K562 (cell line): ENCODE measurements around the gene NENF. TPM values are rescaled to one million over a fixed set of nuclear protein-coding genes. Genes with fewer than 3 reads are reported as not detected.

Experiments
- ARID2 ChIP-seq: fragments of 450-650 bp; IDR thresholded peaks from 2 replicates; pipeline ENCODE4 v1.6.1; 2017; ENCODE audit warnings: antibody characterized with exemption, mild to moderate bottlenecking
- BRF1 ChIP-seq: IDR thresholded peaks from 3 replicates; pipeline ENCODE4 v1.6.1; 2011; ENCODE audit warnings: borderline replicate concordance, mild to moderate bottlenecking; ENCODE audit not compliant: insufficient read length; ENCODE audit errors: extremely low read depth
- ERF ChIP-seq: fragments of 450-650 bp; formaldehyde crosslinking; IDR thresholded peaks from 2 replicates; pipeline ENCODE4 v1.4.0; 2020; ENCODE audit warnings: mild to moderate bottlenecking, mixed read lengths
- ESRRB ChIP-seq: fragments of 250-450 bp; sonication (Bioruptor Pico); IDR thresholded peaks from 2 replicates; pipeline ENCODE4 v1.5.0; 2020; ENCODE audit warnings: mild to moderate bottlenecking, moderate library complexity, borderline replicate concordance
- ETV5 ChIP-seq: sonication (generic); formaldehyde crosslinking; IDR thresholded peaks from 2 replicates; pipeline ENCODE4 v1.4.0; 2020; ENCODE audit warnings: low read depth, mild to moderate bottlenecking, missing genetic modification reagents
- EWSR1 ChIP-seq: fragments of 450-650 bp; IDR thresholded peaks from 2 replicates; pipeline ENCODE4 v1.6.1; 2018; ENCODE audit warnings: borderline replicate concordance, mild to moderate bottlenecking, low read depth, moderate library complexity; ENCODE audit not compliant: partially characterized antibody
- FOXA3 ChIP-seq, 2 experiments: fragments of 450-650 bp in 1 of 2; sonication (generic) in 1 of 2; formaldehyde crosslinking; IDR thresholded peaks in 1 of 2; conservative IDR thresholded peaks in 1 of 2; 2 replicates each; pipeline versions ENCODE4 v1.4.0 to v1.8.0; 2020 to 2022; ENCODE audit warnings: mild to moderate bottlenecking in 2 of 2, missing genetic modification reagents in 1 of 2
- HNRNPL ChIP-seq: fragments of 200-400 bp; formaldehyde crosslinking; IDR thresholded peaks from 2 replicates; pipeline ENCODE4 v1.6.1; 2017; ENCODE audit warnings: low read depth, mild to moderate bottlenecking, low read length
- KLF10 ChIP-seq: fragments of 250-450 bp; sonication (Bioruptor Pico); IDR thresholded peaks from 2 replicates; pipeline ENCODE4 v1.6.1; 2021; ENCODE audit warnings: matching md5 sums
- KLF16 ChIP-seq: IDR thresholded peaks from 2 replicates; pipeline ENCODE4 v1.6.1; 2016; ENCODE audit warnings: antibody characterized with exemption
- MIER1 ChIP-seq: fragments of 450-650 bp; IDR thresholded peaks from 2 replicates; pipeline ENCODE4 v1.6.1; 2016; ENCODE audit warnings: antibody characterized with exemption, mild to moderate bottlenecking, low read depth
- NFYB ChIP-seq: IDR thresholded peaks from 2 replicates; pipeline ENCODE4 v1.6.1; 2011; ENCODE audit warnings: mild to moderate bottlenecking, moderate library complexity; ENCODE audit not compliant: insufficient read length; ENCODE audit errors: extremely low read depth
- PBX2 ChIP-seq, 2 experiments: IDR thresholded peaks in 1 of 2; conservative IDR thresholded peaks in 1 of 2; 2 replicates each; pipeline ENCODE4 v1.6.1; 2016; ENCODE audit warnings: low read depth in 2 of 2, mild to moderate bottlenecking in 1 of 2, missing compliant biosample characterization in 1 of 2, missing genetic modification characterization in 1 of 2, moderate library complexity in 1 of 2
- RBM15 ChIP-seq: fragments of 200-400 bp; formaldehyde crosslinking; IDR thresholded peaks from 2 replicates; pipeline ENCODE4 v1.6.1; 2018; ENCODE audit warnings: mild to moderate bottlenecking, low read length, moderate library complexity; ENCODE audit not compliant: insufficient read depth
- RCOR1 ChIP-seq, 2 experiments: IDR thresholded peaks; 2 replicates each; pipeline ENCODE4 v1.6.1; 2012; ENCODE audit warnings: low read depth in 2 of 2, low read length in 2 of 2, borderline replicate concordance in 1 of 2, improper control_type of control experiment in 1 of 2
- TAL1 ChIP-seq: fragments of 450-650 bp; IDR thresholded peaks from 2 replicates; pipeline ENCODE4 v1.6.1; 2016; ENCODE audit warnings: mild to moderate bottlenecking
- XRCC5 ChIP-seq: fragments of 200-400 bp; formaldehyde crosslinking; IDR thresholded peaks from 2 replicates; pipeline ENCODE4 v1.6.1; 2017; ENCODE audit warnings: low read depth, mild to moderate bottlenecking, low read length
- ZBTB9 ChIP-seq: fragments of 450-650 bp; formaldehyde crosslinking; IDR thresholded peaks from 2 replicates; pipeline ENCODE4 v1.4.0; 2020; ENCODE audit warnings: mild to moderate bottlenecking, moderate library complexity
- ZC3H11A ChIP-seq: IDR thresholded peaks from 2 replicates; pipeline ENCODE4 v1.6.1; 2012; ENCODE audit warnings: low read depth, low read length, improper control_type of control experiment
- ZSCAN29 ChIP-seq: fragments of 450-650 bp; IDR thresholded peaks from 2 replicates; pipeline ENCODE4 v1.6.1; 2017
- ZZZ3 ChIP-seq: fragments of 450-650 bp; IDR thresholded peaks from 2 replicates; pipeline ENCODE4 v1.6.1; 2016; ENCODE audit warnings: antibody characterized with exemption, mild to moderate bottlenecking, moderate library complexity
- polyA plus RNA-seq, 8 experiments: library from polyadenylated mRNA; depleted of rRNA in 4 of 8; stranded (reverse) in 5 of 8; unstranded in 3 of 8; fragments of >200 nt; fragmentation: Nextera tagmentation in 2 of 8; fragmentation: Illumina TruSeq in 1 of 8; extraction: Ambion mirVana in 2 of 8; extraction: Trizol in 1 of 8; gene quantifications; 2 replicates each; pipeline versions ENCODE4 v1.2.1 to v1.2.3, GENCODE V29; 2011 to 2014; ENCODE audit warnings: inconsistent platforms in 1 of 8, missing spikeins in 1 of 8
- total RNA-seq, 7 experiments: library from RNA; depleted of rRNA in 6 of 7; stranded (reverse); fragments of >200 nt in 6 of 7; fragmentation: Illumina TruSeq in 2 of 7; extraction: Trizol in 2 of 7; gene quantifications; 2 replicates each; pipeline versions ENCODE4 v1.2.1 to v1.2.3, GENCODE V29; 2011 to 2021; ENCODE audit warnings: low replicate concordance in 1 of 7
- TF ChIP-seq, protein P1 (sequence below): fragments of 450-650 bp; IDR thresholded peaks from 2 replicates; pipeline ENCODE4 v1.6.1; 2016; ENCODE audit warnings: low read depth, mild to moderate bottlenecking, moderate library complexity

Gene NENF
- total and polyA plus RNA-seq, 9 of the 15 experiments (the other 6 are each of a cell fraction or from before 2014, with no cell fraction given): 6.1 to 100 (median 72.8) TPM

DNA sequence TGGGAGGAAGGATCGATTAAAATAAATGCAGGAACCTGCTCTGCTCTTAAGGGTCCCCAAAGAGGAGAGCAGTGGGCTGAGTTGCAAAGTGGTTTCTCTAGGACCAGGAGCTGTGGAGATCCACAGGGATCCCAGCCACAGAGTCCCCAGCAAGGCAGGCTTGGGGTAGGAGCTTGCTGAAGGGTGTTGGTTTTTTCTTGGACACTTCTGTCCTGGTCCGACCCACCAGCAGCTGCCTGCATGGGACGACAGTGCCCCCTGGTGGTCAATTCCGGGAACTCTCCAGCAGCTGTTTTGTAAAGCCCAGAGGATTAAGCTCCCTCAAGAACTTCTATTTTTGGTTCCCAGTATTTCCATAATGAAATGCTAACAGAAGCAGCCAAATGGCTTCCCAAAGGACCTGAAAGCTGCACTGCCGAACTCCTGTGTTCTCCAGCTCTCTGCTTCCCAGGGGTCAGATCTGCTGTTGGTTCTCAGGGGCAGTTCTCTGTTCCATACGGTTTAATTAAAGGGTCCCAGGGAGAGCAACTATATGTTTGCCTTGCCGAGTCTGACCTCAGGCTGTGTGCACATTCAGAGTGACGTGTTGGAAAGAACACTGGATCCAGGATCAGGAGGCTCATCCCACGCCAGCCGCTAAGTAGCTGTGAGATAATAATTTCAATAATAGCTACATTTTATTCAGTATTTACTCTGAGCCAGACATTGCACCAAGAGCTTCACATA is 23.2 kb downstream of the NENF start (continued):
- TF ChIP-seq PBX2 (CRISPR knock-in tag; IDR thresholded peaks at IDR 0.05; ENCODE audit: low read depth) (no peak), PBX2 (tag; conservative IDR thresholded peaks at IDR 0.05; ENCODE audit: low read depth) (no peak), KLF10 (CRISPR knock-in tag) (no peak), FOXA3 (CRISPR knock-in tag; conservative IDR thresholded peaks at IDR 0.05 in 1 of 2, IDR thresholded peaks at IDR 0.05 in 1 of 2) (0 out of 4 replicates have a peak, but pooled peaks of 1 of the 2 experiments have one; percentile 6), KLF16 (0 out of 2 replicates have a peak, but pooled peaks have one; percentile 7), HNRNPL (no peak), ARID2 (peak; percentile 86), ZBTB9 (CRISPR knock-in tag) (0 out of 2 replicates have a peak, but pooled peaks have one; percentile 26), ESRRB (CRISPR knock-in tag) (no peak), ZZZ3 (no peak), EWSR1 (no peak), ZC3H11A (0 out of 2 replicates have a peak, but pooled peaks have one; percentile 70), ERF (CRISPR knock-in tag) (0 out of 2 replicates have a peak, but pooled peaks have one; percentile 22), RBM15 (no peak), MIER1 (no peak), RCOR1 (IDR thresholded peaks at IDR 0.05; ENCODE audit: borderline replicate concordance in 1 of 2, low read depth in 2 of 2, low read length in 2 of 2) (peak in 1 of 2 experiments; percentile 60; a peak in 1 of 4 replicates), XRCC5 (peak; percentile 52; the same call in 1 of the 2 replicates), ZSCAN29 (no peak), TAL1 (no peak), ETV5 (CRISPR knock-in tag) (0 out of 2 replicates have a peak, but pooled peaks have one; percentile 27), NFYB (no peak), BRF1 (no peak)
- TF ChIP-seq, protein P1, sequence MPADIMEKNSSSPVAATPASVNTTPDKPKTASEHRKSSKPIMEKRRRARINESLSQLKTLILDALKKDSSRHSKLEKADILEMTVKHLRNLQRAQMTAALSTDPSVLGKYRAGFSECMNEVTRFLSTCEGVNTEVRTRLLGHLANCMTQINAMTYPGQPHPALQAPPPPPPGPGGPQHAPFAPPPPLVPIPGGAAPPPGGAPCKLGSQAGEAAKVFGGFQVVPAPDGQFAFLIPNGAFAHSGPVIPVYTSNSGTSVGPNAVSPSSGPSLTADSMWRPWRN: no peak
